H9 (cell line): ENCODE data around the gene L3MBTL4. TPM values are rescaled to one million over a fixed set of nuclear protein-coding genes. Genes with fewer than 3 reads are reported as not detected.

ENCODE experiments used
- DNase-seq: peaks from one replicate; pipeline ENCODE4 v3.0.0-alpha.2; 2017
- H2AFZ ChIP-seq: one replicate; pipeline ENCODE4 v1.6.1; 2013; ENCODE audit warnings: mild to moderate bottlenecking, low read length, control low read depth, moderate library complexity
- H2AK5ac ChIP-seq: 2 replicates; pipeline ENCODE4 v1.6.1; 2013; ENCODE audit warnings: low read length, control low read depth, mixed read lengths; ENCODE audit not compliant: insufficient read length
- H2BK120ac ChIP-seq: one replicate; pipeline ENCODE4 v1.6.1; 2013; ENCODE audit warnings: low read depth, mild to moderate bottlenecking, low read length, control low read depth, inconsistent platforms; ENCODE audit not compliant: poor library complexity, severe bottlenecking
- H2BK12ac ChIP-seq: 2 replicates; pipeline ENCODE4 v1.6.1; 2013; ENCODE audit warnings: low read length, control low read depth, mixed read lengths, low read depth; ENCODE audit not compliant: insufficient read length
- H2BK15ac ChIP-seq: 2 replicates; pipeline ENCODE4 v1.6.1; 2013; ENCODE audit warnings: low read depth, low read length, control low read depth
- H2BK20ac ChIP-seq: one replicate; pipeline ENCODE4 v1.6.1; 2013; ENCODE audit warnings: low read depth, mild to moderate bottlenecking, low read length, control low read depth, inconsistent platforms; ENCODE audit not compliant: poor library complexity, severe bottlenecking
- H2BK5ac ChIP-seq: 2 replicates; pipeline ENCODE4 v1.6.1; 2013; ENCODE audit warnings: low read length, control low read depth, mixed read lengths; ENCODE audit not compliant: insufficient read length
- H3K14ac ChIP-seq: 2 replicates; pipeline ENCODE4 v1.6.1; 2013; ENCODE audit warnings: low read length, control low read depth; ENCODE audit not compliant: insufficient read depth
- H3K18ac ChIP-seq: 2 replicates; pipeline ENCODE4 v1.6.1; 2013; ENCODE audit warnings: low read depth, mild to moderate bottlenecking, mixed read lengths, low read length, control low read depth; ENCODE audit not compliant: insufficient read length
- H3K23ac ChIP-seq: 2 replicates; pipeline ENCODE4 v1.6.1; 2013; ENCODE audit warnings: low read length, control low read depth, mixed read lengths, low read depth; ENCODE audit not compliant: insufficient read length
- H3K23me2 ChIP-seq: 2 replicates; pipeline ENCODE4 v1.6.1; 2013; ENCODE audit warnings: low read depth, mild to moderate bottlenecking, mixed read lengths, low read length, control low read depth; ENCODE audit not compliant: insufficient read length, poor library complexity, severe bottlenecking
- H3K27ac ChIP-seq: 2 replicates; pipeline ENCODE4 v1.5.1; 2013; ENCODE audit warnings: low read length, control low read depth, mixed read lengths, low read depth; ENCODE audit not compliant: insufficient read length
- H3K27me3 ChIP-seq: 2 replicates; pipeline ENCODE4 v1.6.1; 2013; ENCODE audit warnings: low read length, control low read depth, inconsistent platforms; ENCODE audit not compliant: insufficient read depth
- H3K4ac ChIP-seq: 2 replicates; pipeline ENCODE4 v1.6.1; 2013; ENCODE audit warnings: low read depth, mild to moderate bottlenecking, control low read depth, inconsistent platforms, low read length, moderate library complexity
- H3K4me1 ChIP-seq: 2 replicates; pipeline ENCODE4 v1.6.1; 2013; ENCODE audit warnings: low read length, control low read depth, inconsistent platforms; ENCODE audit not compliant: insufficient read depth
- H3K4me2 ChIP-seq: 2 replicates; pipeline ENCODE4 v1.6.1; 2013; ENCODE audit warnings: low read length, control low read depth, mixed read lengths; ENCODE audit not compliant: insufficient read length, insufficient read depth
- H3K56ac ChIP-seq: 2 replicates; pipeline ENCODE4 v1.6.1; 2013; ENCODE audit warnings: low read depth, mild to moderate bottlenecking, mixed read lengths, low read length, control low read depth; ENCODE audit not compliant: insufficient read length
- H3K79me1 ChIP-seq: 2 replicates; pipeline ENCODE4 v1.6.1; 2013; ENCODE audit warnings: low read depth, mild to moderate bottlenecking, moderate library complexity, low read length, control low read depth, inconsistent platforms; ENCODE audit not compliant: insufficient read depth, poor library complexity, severe bottlenecking
- H3K79me2 ChIP-seq: 2 replicates; pipeline ENCODE4 v1.6.1; 2013; ENCODE audit warnings: low read length, control low read depth, inconsistent platforms; ENCODE audit not compliant: insufficient read depth
- H3K9ac ChIP-seq: 2 replicates; pipeline ENCODE4 v1.6.1; 2013; ENCODE audit warnings: low read length, control low read depth, mixed read lengths; ENCODE audit not compliant: insufficient read length; ENCODE audit errors: extremely low read depth
- H3K9me3 ChIP-seq: one replicate; pipeline ENCODE4 v1.6.1; 2013; ENCODE audit warnings: low read depth, low read length, inconsistent platforms; ENCODE audit not compliant: control insufficient read depth
- H3T11ph ChIP-seq: one replicate; pipeline ENCODE4 v1.6.1; 2013; ENCODE audit warnings: mild to moderate bottlenecking, low read length, control low read depth, inconsistent platforms
- H4K20me1 ChIP-seq: one replicate; pipeline ENCODE4 v1.6.1; 2013; ENCODE audit not compliant: control insufficient read depth, insufficient read length, insufficient read depth
- H4K5ac ChIP-seq: 2 replicates; pipeline ENCODE4 v1.6.1; 2013; ENCODE audit warnings: low read depth, mild to moderate bottlenecking, mixed read lengths, low read length, control low read depth; ENCODE audit not compliant: insufficient read length
- H4K8ac ChIP-seq: replicated peaks from 2 replicates; pipeline ENCODE4 v1.6.1; 2013; ENCODE audit warnings: low read length, control low read depth, mixed read lengths, low read depth; ENCODE audit not compliant: insufficient read length
- H4K91ac ChIP-seq: 2 replicates; pipeline ENCODE4 v1.6.1; 2013; ENCODE audit warnings: low read depth, mild to moderate bottlenecking, moderate library complexity, mixed read lengths, low read length, control low read depth; ENCODE audit not compliant: insufficient read length
- H3K27ac Mint-ChIP-seq, 3 experiments: 2 replicates in 2 of 3; 3 replicates in 1 of 3; pipeline ENCODE4 v1.8.0; 2020 to 2021; ENCODE audit warnings: mixed read lengths in 3 of 3, mild to moderate bottlenecking in 1 of 3, moderate library complexity in 1 of 3
- H3K27me3 Mint-ChIP-seq: 2 replicates; pipeline ENCODE4 v1.8.0; 2021; ENCODE audit warnings: low read depth, mild to moderate bottlenecking, moderate library complexity, mixed read lengths
- H3K36me3 Mint-ChIP-seq, 3 experiments: 2 replicates in 2 of 3; 3 replicates in 1 of 3; pipeline ENCODE4 v1.8.0; 2020 to 2021; ENCODE audit warnings: low read depth in 3 of 3, mixed read lengths in 3 of 3; ENCODE audit not compliant: insufficient read depth in 1 of 3
- H3K4me1 Mint-ChIP-seq, 2 experiments: 2 replicates each; pipeline ENCODE4 v1.8.0; 2020; ENCODE audit warnings: mixed read lengths in 2 of 2
- H3K4me3 Mint-ChIP-seq, 2 experiments: 2 replicates in 1 of 2; 3 replicates in 1 of 2; pipeline ENCODE4 v1.8.0; 2020 to 2021; ENCODE audit warnings: mild to moderate bottlenecking in 2 of 2, mixed read lengths in 2 of 2, moderate library complexity in 1 of 2
- H3K9me3 Mint-ChIP-seq, 2 experiments: 2 replicates in 1 of 2; 3 replicates in 1 of 2; pipeline ENCODE4 v1.8.0; 2020; ENCODE audit warnings: mild to moderate bottlenecking in 2 of 2, mixed read lengths in 2 of 2, moderate library complexity in 1 of 2
- CTCF ChIP-seq: fragments of 200-600 bp; sonication (generic); conservative IDR thresholded peaks from 3 replicates; pipeline ENCODE4 v1.8.0; 2021; ENCODE audit warnings: antibody characterized with exemption, mild to moderate bottlenecking
- WGBS: extraction: QIAGEN DNeasy Blood & Tissue Kit; methylation state at CpG from one replicate; pipeline ENCODE4 v1.1.7; 2013; ENCODE audit warnings: missing lambda C conversion rate, low lambda C conversion rate, mixed read lengths; ENCODE audit not compliant: insufficient read length; ENCODE audit errors: extremely low coverage; 5-methylcytosine and 5-hydroxymethylcytosine counted together
- total RNA-seq: library from RNA; stranded (reverse); gene quantifications from 2 replicates; pipeline ENCODE4 v1.2.1, GENCODE V29; 2021

L3MBTL4 gene
- total RNA-seq, 1 experiment from 2014 or later: 1.9 TPM

- no peaks in the 10 kb centered on the region for H3K27me3 Mint-ChIP-seq
- Histone ChIP-seq H3K14ac (no peak overlapping the region), H2BK5ac (no peak overlapping the region), H2AK5ac (no peak overlapping the region), H3K4me2 (no peak overlapping the region), H2BK15ac (no peak overlapping the region), H3K9me3 (no peaks in the 10 kb centered on the region), H4K8ac (no peak overlapping the region), H4K91ac (no peak overlapping the region), H2BK12ac (no peak overlapping the region), H3K18ac (no peak overlapping the region), H3T11ph (no peak overlapping the region), H3K27ac (no peak overlapping the region), H3K79me2 (no peaks in the 10 kb centered on the region), H3K56ac (no peak overlapping the region), H2BK20ac (no peak overlapping the region), H3K4me1 (no peaks in the 10 kb centered on the region; the same call in 1 of the 2 replicates), H3K27me3 (no peaks in the 10 kb centered on the region), H3K9ac (no peak overlapping the region), H2BK120ac (no peak overlapping the region), H3K79me1 (no peaks in the 10 kb centered on the region), H3K23ac (no peak overlapping the region), H2AFZ (no peak overlapping the region), H3K23me2 (no peaks in the 10 kb centered on the region), H4K20me1 (no peaks in the 10 kb centered on the region), H3K4ac (no peak overlapping the region), H4K5ac (no peak overlapping the region)
- H3K36me3 Mint-ChIP-seq: no peaks in the 10 kb centered on the region
- H3K27ac Mint-ChIP-seq: no peak overlapping the region
- TF ChIP-seq CTCF: no peak
- peaks cover 0 to 6% of the 10 kb centered on the region in 2 experiments; a peak in 2 of 4 replicates for H3K4me1 Mint-ChIP-seq
- no peaks in the 10 kb centered on the region for H3K9me3 Mint-ChIP-seq
- no peak for DNase-seq
- no CpG with 5 or more reads among the region's 2 CpGs for WGBS
- H3K4me3 Mint-ChIP-seq: no peak overlapping the region
Measured at GRCh38 chr18:6205706-6206105, 209.0 kb downstream of the L3MBTL4 start.
